Stimulated activated memory B cell treated with anti-CD40 and anti-IgM and Interleukin-4, amounts not matched to agents 10 μg/mL and 1 μg/mL and 100 μg/mL, for 72 hours (primary cell): ENCODE data around the gene FBXW5.
A peak's percentile ranks its signal among the peaks of the same experiment; 100 is the strongest.

Experiments
- ATAC-seq: fragments of 150-1000 bp; cut with Tn5 transposase; 2 replicates; pipeline ENCODE4 v1.10.0; 2021
- H3K27ac Mint-ChIP-seq: one replicate; pipeline ENCODE4 v1.8.0; 2022; ENCODE audit warnings: mild to moderate bottlenecking, mixed read lengths
- H3K27me3 Mint-ChIP-seq: one replicate; pipeline ENCODE4 v1.8.0; 2022; ENCODE audit warnings: mixed read lengths
- H3K36me3 Mint-ChIP-seq: one replicate; pipeline ENCODE4 v1.8.0; 2022; ENCODE audit warnings: mixed read lengths
- H3K4me1 Mint-ChIP-seq: one replicate; pipeline ENCODE4 v1.8.0; 2022; ENCODE audit warnings: mixed read lengths
- H3K4me3 Mint-ChIP-seq: one replicate; pipeline ENCODE4 v1.8.0; 2022; ENCODE audit warnings: mild to moderate bottlenecking, moderate library complexity, mixed read lengths
- H3K9me3 Mint-ChIP-seq: one replicate; pipeline ENCODE4 v1.8.0; 2022; ENCODE audit warnings: mixed read lengths

FBXW5 gene

GRCh38 chr9:136940526-136941230 is 3.9 kb downstream of the FBXW5 start:
- no peaks in the 10 kb centered on the region for H3K9me3 Mint-ChIP-seq
- peaks cover 56% of the 10 kb centered on the region for H3K36me3 Mint-ChIP-seq
- no peak overlapping the region for H3K27ac Mint-ChIP-seq
- H3K27me3 Mint-ChIP-seq, result no peaks in the 10 kb centered on the region
- H3K4me3 Mint-ChIP-seq, result no peak overlapping the region
- no peak for ATAC-seq
- peaks cover 15% of the 10 kb centered on the region for H3K4me1 Mint-ChIP-seq

DNA sequence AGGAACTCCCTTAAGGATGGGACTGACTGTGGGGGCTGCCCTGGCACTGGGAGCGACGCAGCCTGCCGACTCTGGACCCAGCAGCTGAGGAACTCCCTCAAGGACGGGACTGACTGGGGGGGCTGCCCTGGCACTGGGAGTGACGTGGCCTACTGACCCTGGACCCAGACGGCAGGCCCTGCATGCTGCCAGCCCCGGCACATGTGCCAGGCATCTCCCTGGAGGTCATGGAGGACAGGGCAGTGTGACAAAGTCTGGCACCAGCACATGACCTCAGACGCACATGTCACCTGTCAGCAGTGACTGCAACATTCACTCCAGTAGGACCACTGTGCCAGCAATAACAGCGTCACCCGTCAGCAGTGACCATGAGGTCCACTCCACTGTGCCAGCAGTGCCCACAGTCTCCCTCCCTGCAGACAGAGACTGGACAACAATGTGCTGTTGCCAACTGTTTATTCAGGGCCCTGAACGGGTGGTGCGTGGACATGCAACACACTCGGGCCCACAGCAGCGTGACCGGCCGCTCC is 4.5 kb downstream of the FBXW5 start:
- peaks cover 56% of the 10 kb centered on the region for H3K36me3 Mint-ChIP-seq
- no peak overlapping the region for H3K4me3 Mint-ChIP-seq
- H3K27ac Mint-ChIP-seq, result no peak overlapping the region
- peaks cover 14% of the 10 kb centered on the region for H3K4me1 Mint-ChIP-seq
- no peaks in the 10 kb centered on the region for H3K27me3 Mint-ChIP-seq
- no peaks in the 10 kb centered on the region for H3K9me3 Mint-ChIP-seq
- no peak for ATAC-seq

DNA sequence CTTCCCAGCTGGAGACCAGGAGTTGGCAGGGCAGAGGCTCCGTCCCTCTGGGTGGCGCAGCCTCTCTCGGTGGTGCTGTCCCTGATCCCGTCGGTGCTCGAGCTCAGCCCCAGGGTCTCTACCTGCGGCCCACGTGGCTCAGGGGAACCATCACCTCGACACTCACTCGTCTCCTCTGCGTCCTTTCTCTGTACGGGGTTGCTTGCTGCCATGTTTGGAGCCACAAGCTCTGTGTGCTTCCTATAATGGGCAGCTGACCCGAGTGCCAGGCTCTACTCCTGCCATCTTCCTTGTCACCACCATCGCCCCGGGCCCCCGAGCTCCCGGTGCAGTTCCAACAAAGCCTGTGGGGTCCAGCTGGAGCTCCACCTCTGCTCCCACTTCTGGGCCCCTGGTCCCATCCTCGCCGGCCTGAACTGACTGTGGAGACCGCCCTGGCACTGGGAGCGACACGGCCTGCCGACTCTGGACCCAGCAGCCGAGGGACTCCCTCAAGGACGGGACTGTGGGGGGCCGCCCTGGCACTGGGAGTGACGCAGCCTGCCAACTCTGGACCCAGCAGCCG is 5.0 kb downstream of the FBXW5 start:
- H3K4me1 Mint-ChIP-seq, result peaks cover 9% of the 10 kb centered on the region
- no peak overlapping the region for H3K4me3 Mint-ChIP-seq
- no peaks in the 10 kb centered on the region for H3K27me3 Mint-ChIP-seq
- H3K36me3 Mint-ChIP-seq, result peaks cover 56% of the 10 kb centered on the region
- H3K9me3 Mint-ChIP-seq, result no peaks in the 10 kb centered on the region
- no peak for ATAC-seq
- H3K27ac Mint-ChIP-seq, result peak overlapping the region; percentile 43

DNA sequence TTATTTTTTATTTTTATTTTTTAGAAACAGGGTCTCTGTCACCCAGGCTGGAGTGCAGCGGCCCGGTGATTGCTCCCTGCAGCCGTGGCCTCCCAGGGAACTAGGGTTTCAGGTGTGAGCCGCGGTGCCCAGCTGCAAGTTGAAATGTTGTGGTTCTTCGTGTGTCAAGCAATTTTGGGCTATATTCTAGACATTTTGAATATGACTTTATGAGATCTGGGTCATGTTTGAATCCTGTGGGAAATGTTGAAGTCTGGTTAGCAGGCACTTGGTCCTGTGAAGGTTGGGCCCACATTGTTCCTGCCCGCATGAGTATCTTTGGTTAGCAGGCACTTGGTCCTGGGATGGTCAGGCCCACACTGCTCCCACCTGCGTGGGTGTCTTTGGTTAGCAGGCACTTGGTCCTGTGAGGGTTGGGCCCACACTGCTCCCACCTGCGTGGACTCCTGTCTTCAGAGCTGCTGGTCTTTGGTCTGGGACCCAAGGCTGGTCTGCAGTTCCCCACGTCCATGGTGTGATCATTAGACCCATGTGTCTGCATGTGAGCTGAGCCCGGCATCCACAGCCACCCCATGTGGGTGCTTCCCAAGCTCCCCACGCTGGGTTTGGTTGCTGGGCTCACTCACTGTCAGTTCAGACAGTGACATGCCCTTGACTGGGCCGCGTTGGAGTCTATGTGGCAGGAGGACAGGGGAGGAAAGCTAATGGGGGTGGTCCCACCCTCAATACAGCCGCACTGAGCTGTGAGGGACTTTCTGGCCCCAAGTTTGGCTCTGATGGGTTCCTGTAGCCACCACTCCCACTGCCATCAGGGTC is 7.1 kb downstream of the FBXW5 start:
- Mint-ChIP-seq H3K36me3 (peaks cover 67% of the 10 kb centered on the region), H3K4me3 (no peak overlapping the region), H3K27me3 (no peaks in the 10 kb centered on the region), H3K4me1 (peaks cover 16% of the 10 kb centered on the region), H3K27ac (no peak overlapping the region), H3K9me3 (no peaks in the 10 kb centered on the region)
- ATAC-seq, result no peak

GRCh38 chr9:136936645-136937170 is 7.8 kb downstream of the FBXW5 start:
- Mint-ChIP-seq H3K4me3 (no peak overlapping the region), H3K27ac (no peak overlapping the region), H3K36me3 (peaks cover 60% of the 10 kb centered on the region), H3K9me3 (no peaks in the 10 kb centered on the region), H3K4me1 (peaks cover 23% of the 10 kb centered on the region), H3K27me3 (no peaks in the 10 kb centered on the region)
- no peak for ATAC-seq

GRCh38 chr9:136935651-136936050 is 8.9 kb downstream of the FBXW5 start:
- no peaks in the 10 kb centered on the region for H3K9me3 Mint-ChIP-seq
- H3K4me3 Mint-ChIP-seq, result no peak overlapping the region
- no peaks in the 10 kb centered on the region for H3K27me3 Mint-ChIP-seq
- peaks cover 26% of the 10 kb centered on the region for H3K4me1 Mint-ChIP-seq
- ATAC-seq, result no peak
- peaks cover 50% of the 10 kb centered on the region for H3K36me3 Mint-ChIP-seq
- H3K27ac Mint-ChIP-seq, result no peak overlapping the region

- Mint-ChIP-seq H3K9me3 (no peaks in the 10 kb centered on the region), H3K36me3 (peaks cover 42% of the 10 kb centered on the region), H3K4me3 (no peak overlapping the region), H3K4me1 (peaks cover 21% of the 10 kb centered on the region), H3K27me3 (no peaks in the 10 kb centered on the region), H3K27ac (no peak overlapping the region)
- ATAC-seq, result no peak
These were observed 10.3 kb downstream of the FBXW5 start for GRCh38 chr9:136934277-136934676.

- Mint-ChIP-seq H3K27ac (peak overlapping the region; percentile 78), H3K9me3 (no peaks in the 10 kb centered on the region), H3K4me1 (peaks cover 18% of the 10 kb centered on the region), H3K4me3 (no peak overlapping the region), H3K27me3 (no peaks in the 10 kb centered on the region), H3K36me3 (peaks cover 36% of the 10 kb centered on the region)
- no peak for ATAC-seq
These were observed 12.9 kb downstream of the FBXW5 start for GRCh38 chr9:136931611-136932130.

DNA sequence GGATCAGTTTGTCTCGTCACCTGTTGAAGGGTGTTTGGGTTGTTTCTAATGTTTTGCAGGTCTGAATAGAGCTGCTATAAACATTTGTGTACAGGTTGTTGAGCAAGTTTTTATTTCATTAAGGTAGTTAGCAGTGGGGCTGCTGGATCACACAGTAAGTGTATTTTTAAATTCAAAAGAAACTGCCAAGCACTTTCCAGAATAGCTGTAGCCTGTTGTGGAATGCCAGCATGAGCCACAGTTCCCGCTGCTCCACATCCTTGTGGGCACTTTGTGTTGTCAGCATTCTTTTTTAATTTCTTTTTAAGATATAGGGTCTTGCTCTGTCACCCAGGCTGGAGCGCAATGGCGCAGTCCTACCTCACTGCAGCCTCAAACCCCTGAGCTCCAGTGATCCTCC is 14.5 kb downstream of the FBXW5 start:
- no peak overlapping the region for H3K4me3 Mint-ChIP-seq
- no peaks in the 10 kb centered on the region for H3K9me3 Mint-ChIP-seq
- no peaks in the 10 kb centered on the region for H3K27me3 Mint-ChIP-seq
- peaks cover 31% of the 10 kb centered on the region for H3K36me3 Mint-ChIP-seq
- H3K4me1 Mint-ChIP-seq, result peaks cover 18% of the 10 kb centered on the region
- no peak overlapping the region for H3K27ac Mint-ChIP-seq
- ATAC-seq, result no peak

DNA sequence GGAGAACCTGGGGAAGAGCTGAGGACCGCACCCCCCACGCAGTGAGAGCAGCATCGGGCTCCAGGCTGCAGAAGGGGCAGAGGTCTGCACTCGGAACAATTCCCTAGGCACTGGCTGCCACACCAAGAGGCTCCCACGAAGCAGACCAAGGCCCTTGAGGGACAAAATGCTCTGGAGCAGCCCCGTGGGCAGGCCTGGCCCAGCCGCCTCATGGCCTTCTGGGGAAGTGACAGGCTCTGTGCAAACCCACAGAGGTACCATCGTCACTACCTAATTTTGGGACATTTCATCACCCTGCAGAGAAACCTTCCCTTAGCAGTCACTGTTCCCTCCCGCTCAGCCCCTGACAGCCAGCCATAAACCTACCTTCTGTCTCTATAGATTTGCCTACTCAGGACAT is 15.9 kb downstream of the FBXW5 start:
- Mint-ChIP-seq H3K4me3 (no peak overlapping the region), H3K27me3 (no peaks in the 10 kb centered on the region), H3K9me3 (no peaks in the 10 kb centered on the region), H3K36me3 (peaks cover 33% of the 10 kb centered on the region), H3K4me1 (peaks cover 18% of the 10 kb centered on the region), H3K27ac (peak overlapping the region; percentile 15)
- ATAC-seq, result peak; percentile 52

DNA sequence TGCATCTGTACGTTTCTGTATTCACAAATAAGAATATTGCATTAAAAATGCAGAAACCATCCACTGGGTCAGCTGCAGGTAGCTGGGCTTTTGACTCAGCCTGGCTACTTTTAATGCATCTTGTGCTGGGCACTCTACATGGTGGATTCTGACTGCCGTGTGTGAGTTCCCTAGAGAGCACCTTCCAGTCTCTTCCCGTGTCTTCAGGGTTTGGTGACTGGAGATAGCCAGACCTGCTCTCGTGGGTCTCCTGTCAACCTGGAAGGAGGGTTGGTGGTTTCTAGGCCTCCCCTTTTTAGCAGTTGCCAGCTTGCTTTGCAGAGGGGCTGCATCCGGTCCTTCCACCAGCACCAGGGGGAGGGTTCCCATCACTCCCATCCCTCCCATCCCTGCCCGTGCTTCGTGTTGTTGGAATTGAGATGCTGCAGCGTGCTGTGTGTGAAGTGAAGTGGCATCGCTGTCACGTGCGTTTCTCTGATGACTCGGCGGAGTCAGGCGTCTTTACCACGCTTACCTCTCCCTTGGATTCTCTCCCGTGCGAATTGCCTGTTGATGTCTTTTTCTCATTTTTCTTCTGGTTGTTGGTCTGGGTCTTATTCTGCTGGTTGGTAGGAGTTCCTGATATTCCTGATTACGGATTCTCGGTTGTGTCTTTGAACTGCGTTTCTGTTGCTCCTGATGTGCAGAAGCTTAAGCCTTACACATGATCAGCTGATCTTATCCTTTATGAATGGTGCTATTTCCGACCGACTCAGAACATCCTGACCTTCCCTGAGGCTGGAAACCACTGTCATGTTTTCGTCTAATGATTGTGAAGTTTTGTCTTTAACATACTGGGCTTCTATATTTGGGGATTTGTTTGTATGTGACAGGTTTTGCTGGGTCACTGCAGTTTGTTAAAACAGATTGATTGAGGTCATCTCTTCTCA is 16.9 kb downstream of the FBXW5 start:
- no peaks in the 10 kb centered on the region for H3K9me3 Mint-ChIP-seq
- H3K4me3 Mint-ChIP-seq, result no peak overlapping the region
- no peaks in the 10 kb centered on the region for H3K27me3 Mint-ChIP-seq
- peaks cover 34% of the 10 kb centered on the region for H3K36me3 Mint-ChIP-seq
- peaks cover 19% of the 10 kb centered on the region for H3K4me1 Mint-ChIP-seq
- H3K27ac Mint-ChIP-seq, result peak overlapping the region; percentile 15
- no peak for ATAC-seq

GRCh38 chr9:136926749-136927148 is 17.8 kb downstream of the FBXW5 start:
- no peak for ATAC-seq
- Mint-ChIP-seq H3K27me3 (no peaks in the 10 kb centered on the region), H3K4me3 (peak overlapping the region; percentile 40), H3K9me3 (no peaks in the 10 kb centered on the region), H3K27ac (no peak overlapping the region), H3K4me1 (peaks cover 12% of the 10 kb centered on the region), H3K36me3 (peaks cover 43% of the 10 kb centered on the region)

GRCh38 chr9:136926154-136926704 is 18.3 kb downstream of the FBXW5 start:
- H3K4me1 Mint-ChIP-seq, result peaks cover 8% of the 10 kb centered on the region
- no peak overlapping the region for H3K27ac Mint-ChIP-seq
- no peak for ATAC-seq
- H3K27me3 Mint-ChIP-seq, result no peaks in the 10 kb centered on the region
- H3K4me3 Mint-ChIP-seq, result peak overlapping the region; percentile 40
- no peaks in the 10 kb centered on the region for H3K9me3 Mint-ChIP-seq
- H3K36me3 Mint-ChIP-seq, result peaks cover 43% of the 10 kb centered on the region
